ENCODE results near the gene UNC5A. TPM values are rescaled to one million over a fixed set of nuclear protein-coding genes. Genes with fewer than 3 reads are reported as not detected.

Gene UNC5A
- total and polyA plus RNA-seq, 10 of the 15 experiments (the other 5 are each of a cell fraction or from before 2014, with no cell fraction given), result not detected

GRCh38 chr5:176771102-176771845 lies 39.1 kb upstream of the UNC5A start:
- RAD21 ChIA-PET (ENCODE audit: unreplicated experiment), result interaction anchor here (1.3 kb wide), 1 partner anchor 110 kb away, joined by 5 read pairs; no protein-coding TSS in a partner anchor
- no peaks in the 10 kb centered on the region for H3K36me3 ChIP-seq (ENCODE audit: control insufficient read depth in 2 of 2, insufficient read depth in 2 of 2, low read length in 1 of 2)
- H2AFZ ChIP-seq (ENCODE audit: control insufficient read depth, low read depth, low read length), result no peak overlapping the region
- H3K4me1 ChIP-seq (ENCODE audit: control insufficient read depth, insufficient read depth, low read length), result no peaks in the 10 kb centered on the region
- H3K27ac ChIP-seq (ENCODE audit: control insufficient read depth, insufficient read depth), result no peak overlapping the region
- H4K20me1 ChIP-seq (ENCODE audit: control insufficient read depth, insufficient read depth), result no peaks in the 10 kb centered on the region; the same call in 1 of the 2 replicates
- CTCF ChIA-PET, result no interaction called here
- no peaks in the 10 kb centered on the region for H3K9me3 ChIP-seq (replicated peaks; ENCODE audit: control insufficient read depth, insufficient read depth, low read length)
- in situ Hi-C loops (cut with MboI), result no loop called here
- DNase-seq (ENCODE audit: low read depth, low spot score), result no peak
- H3K27me3 ChIP-seq (replicated peaks in 1 of 2; ENCODE audit: control insufficient read depth in 2 of 2, insufficient read depth in 2 of 2, low read length in 1 of 2), result no peaks in the 10 kb centered on the region; a peak in 1 of 4 replicates
- POLR2A ChIA-PET, result no interaction called here
- BruUV-seq (replicated peaks), result no TSS peak
- no peak overlapping the region for H3K9ac ChIP-seq (ENCODE audit: control insufficient read depth, insufficient read depth, low read length)
- intact Hi-C loops (cut with micrococcal nuclease; ENCODE audit: unreplicated experiment), result no loop called here
- no peak for ATAC-seq
- 38% methylated on average over 8 of the region's 8 CpGs for WGBS (ENCODE audit: insufficient coverage, insufficient replicate concordance, low lambda C conversion rate, missing lambda C conversion rate)
- FAIRE-seq, result no peak
- no peak overlapping the region for H3K4me2 ChIP-seq (ENCODE audit: control insufficient read depth, insufficient read depth)
- no peak overlapping the region for H3K4me3 ChIP-seq
- no peaks in the 10 kb centered on the region for H3K79me2 ChIP-seq (ENCODE audit: control insufficient read depth, insufficient read depth, low read length)
- SMC1A ChIA-PET (ENCODE audit: uncharacterized antibody, unreplicated experiment), result no interaction called here
- TF ChIP-seq ASH2L (IDR thresholded peaks at IDR 0.05; ENCODE audit: borderline replicate concordance, low read depth), result no peak
- TF ChIP-seq ZSCAN29 (IDR thresholded peaks at IDR 0.05), result no peak
- TF ChIP-seq NR2C1 (IDR thresholded peaks at IDR 0.05), result no peak
- no peak for TF ChIP-seq POLR2A (IDR thresholded peaks at IDR 0.05; ENCODE audit: low read depth, low read length)
- TF ChIP-seq, protein P1, sequence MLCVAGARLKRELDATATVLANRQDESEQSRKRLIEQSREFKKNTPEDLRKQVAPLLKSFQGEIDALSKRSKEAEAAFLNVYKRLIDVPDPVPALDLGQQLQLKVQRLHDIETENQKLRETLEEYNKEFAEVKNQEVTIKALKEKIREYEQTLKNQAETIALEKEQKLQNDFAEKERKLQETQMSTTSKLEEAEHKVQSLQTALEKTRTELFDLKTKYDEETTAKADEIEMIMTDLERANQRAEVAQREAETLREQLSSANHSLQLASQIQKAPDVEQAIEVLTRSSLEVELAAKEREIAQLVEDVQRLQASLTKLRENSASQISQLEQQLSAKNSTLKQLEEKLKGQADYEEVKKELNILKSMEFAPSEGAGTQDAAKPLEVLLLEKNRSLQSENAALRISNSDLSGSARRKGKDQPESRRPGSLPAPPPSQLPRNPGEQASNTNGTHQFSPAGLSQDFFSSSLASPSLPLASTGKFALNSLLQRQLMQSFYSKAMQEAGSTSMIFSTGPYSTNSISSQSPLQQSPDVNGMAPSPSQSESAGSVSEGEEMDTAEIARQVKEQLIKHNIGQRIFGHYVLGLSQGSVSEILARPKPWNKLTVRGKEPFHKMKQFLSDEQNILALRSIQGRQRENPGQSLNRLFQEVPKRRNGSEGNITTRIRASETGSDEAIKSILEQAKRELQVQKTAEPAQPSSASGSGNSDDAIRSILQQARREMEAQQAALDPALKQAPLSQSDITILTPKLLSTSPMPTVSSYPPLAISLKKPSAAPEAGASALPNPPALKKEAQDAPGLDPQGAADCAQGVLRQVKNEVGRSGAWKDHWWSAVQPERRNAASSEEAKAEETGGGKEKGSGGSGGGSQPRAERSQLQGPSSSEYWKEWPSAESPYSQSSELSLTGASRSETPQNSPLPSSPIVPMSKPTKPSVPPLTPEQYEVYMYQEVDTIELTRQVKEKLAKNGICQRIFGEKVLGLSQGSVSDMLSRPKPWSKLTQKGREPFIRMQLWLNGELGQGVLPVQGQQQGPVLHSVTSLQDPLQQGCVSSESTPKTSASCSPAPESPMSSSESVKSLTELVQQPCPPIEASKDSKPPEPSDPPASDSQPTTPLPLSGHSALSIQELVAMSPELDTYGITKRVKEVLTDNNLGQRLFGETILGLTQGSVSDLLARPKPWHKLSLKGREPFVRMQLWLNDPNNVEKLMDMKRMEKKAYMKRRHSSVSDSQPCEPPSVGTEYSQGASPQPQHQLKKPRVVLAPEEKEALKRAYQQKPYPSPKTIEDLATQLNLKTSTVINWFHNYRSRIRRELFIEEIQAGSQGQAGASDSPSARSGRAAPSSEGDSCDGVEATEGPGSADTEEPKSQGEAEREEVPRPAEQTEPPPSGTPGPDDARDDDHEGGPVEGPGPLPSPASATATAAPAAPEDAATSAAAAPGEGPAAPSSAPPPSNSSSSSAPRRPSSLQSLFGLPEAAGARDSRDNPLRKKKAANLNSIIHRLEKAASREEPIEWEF (IDR thresholded peaks at IDR 0.05; ENCODE audit: insufficient replicate concordance, low read depth, low read length), result no peak
- TF ChIP-seq NRF1 (conservative IDR thresholded peaks at IDR 0.05; ENCODE audit: low read depth, low read length), result no peak
- TF ChIP-seq, protein P2, sequence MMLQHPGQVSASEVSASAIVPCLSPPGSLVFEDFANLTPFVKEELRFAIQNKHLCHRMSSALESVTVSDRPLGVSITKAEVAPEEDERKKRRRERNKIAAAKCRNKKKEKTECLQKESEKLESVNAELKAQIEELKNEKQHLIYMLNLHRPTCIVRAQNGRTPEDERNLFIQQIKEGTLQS (IDR thresholded peaks at IDR 0.05; ENCODE audit: borderline replicate concordance, extremely low read depth, low read depth, low read length), result no peak
- TF ChIP-seq PKNOX1 (IDR thresholded peaks at IDR 0.05), result no peak
- no peak for TF ChIP-seq BCL11A (IDR thresholded peaks at IDR 0.05; ENCODE audit: low read depth, low read length)
- no peak for TF ChIP-seq SP1 (IDR thresholded peaks at IDR 0.05; ENCODE audit: low read depth, low read length)
- no peak for TF ChIP-seq STAT1 (conservative IDR thresholded peaks at IDR 0.05)
- TF ChIP-seq, protein P3, sequence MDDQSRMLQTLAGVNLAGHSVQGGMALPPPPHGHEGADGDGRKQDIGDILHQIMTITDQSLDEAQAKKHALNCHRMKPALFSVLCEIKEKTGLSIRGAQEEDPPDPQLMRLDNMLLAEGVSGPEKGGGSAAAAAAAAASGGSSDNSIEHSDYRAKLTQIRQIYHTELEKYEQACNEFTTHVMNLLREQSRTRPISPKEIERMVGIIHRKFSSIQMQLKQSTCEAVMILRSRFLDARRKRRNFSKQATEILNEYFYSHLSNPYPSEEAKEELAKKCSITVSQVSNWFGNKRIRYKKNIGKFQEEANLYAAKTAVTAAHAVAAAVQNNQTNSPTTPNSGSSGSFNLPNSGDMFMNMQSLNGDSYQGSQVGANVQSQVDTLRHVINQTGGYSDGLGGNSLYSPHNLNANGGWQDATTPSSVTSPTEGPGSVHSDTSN (IDR thresholded peaks at IDR 0.05; ENCODE audit: insufficient replicate concordance, low read depth, low read length), result no peak
- TF ChIP-seq, protein P4, sequence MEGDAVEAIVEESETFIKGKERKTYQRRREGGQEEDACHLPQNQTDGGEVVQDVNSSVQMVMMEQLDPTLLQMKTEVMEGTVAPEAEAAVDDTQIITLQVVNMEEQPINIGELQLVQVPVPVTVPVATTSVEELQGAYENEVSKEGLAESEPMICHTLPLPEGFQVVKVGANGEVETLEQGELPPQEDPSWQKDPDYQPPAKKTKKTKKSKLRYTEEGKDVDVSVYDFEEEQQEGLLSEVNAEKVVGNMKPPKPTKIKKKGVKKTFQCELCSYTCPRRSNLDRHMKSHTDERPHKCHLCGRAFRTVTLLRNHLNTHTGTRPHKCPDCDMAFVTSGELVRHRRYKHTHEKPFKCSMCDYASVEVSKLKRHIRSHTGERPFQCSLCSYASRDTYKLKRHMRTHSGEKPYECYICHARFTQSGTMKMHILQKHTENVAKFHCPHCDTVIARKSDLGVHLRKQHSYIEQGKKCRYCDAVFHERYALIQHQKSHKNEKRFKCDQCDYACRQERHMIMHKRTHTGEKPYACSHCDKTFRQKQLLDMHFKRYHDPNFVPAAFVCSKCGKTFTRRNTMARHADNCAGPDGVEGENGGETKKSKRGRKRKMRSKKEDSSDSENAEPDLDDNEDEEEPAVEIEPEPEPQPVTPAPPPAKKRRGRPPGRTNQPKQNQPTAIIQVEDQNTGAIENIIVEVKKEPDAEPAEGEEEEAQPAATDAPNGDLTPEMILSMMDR (IDR thresholded peaks at IDR 0.05 in 2 of 3, conservative IDR thresholded peaks at IDR 0.05 in 1 of 3; ENCODE audit: control insufficient read depth in 2 of 3, extremely low read depth in 1 of 3, insufficient read depth in 1 of 3, low read depth in 3 of 3, low read length in 3 of 3), result no peak
- TF ChIP-seq SPI1 (IDR thresholded peaks at IDR 0.05; ENCODE audit: borderline replicate concordance, insufficient read depth, low read depth, low read length), result no peak

Data from GM12878 (cell line).